Activated naive CD4-positive, alpha-beta T cell (primary cell): ENCODE results near the gene CACNG5.
"Not testable (repeated sequence)": the region's sequence is repeated elsewhere in the genome, so short reads cannot be mapped to it uniquely, and the experiment has no call there.

Experiments used
- DNase-seq, 4 experiments: peaks; one replicate each; lab custom pipeline; 2025; lab: John Stamatoyannopoulos, UW

CACNG5 gene

GRCh38 chr17:66849851-66850580 is 15.1 kb downstream of the CACNG5 start:
- no peak for DNase-seq

GRCh38 chr17:66850692-66851091 is 15.8 kb downstream of the CACNG5 start:
- DNase-seq = no peak

GRCh38 chr17:66855204-66855603 is 20.3 kb downstream of the CACNG5 start:
- DNase-seq = peak in 2 of 4 experiments; percentile 2

GRCh38 chr17:66858226-66859083 is 23.5 kb downstream of the CACNG5 start:
- no peak for DNase-seq

GRCh38 chr17:66859353-66859752 is 24.4 kb downstream of the CACNG5 start:
- no peak for DNase-seq

- no peak for DNase-seq
These were observed 25.3 kb downstream of the CACNG5 start for GRCh38 chr17:66860204-66860603.

- DNase-seq = no peak
These were observed 28.9 kb downstream of the CACNG5 start for GRCh38 chr17:66863820-66864219.

GRCh38 chr17:66865151-66865550 is 30.2 kb downstream of the CACNG5 start:
- DNase-seq = no peak

- no peak for DNase-seq
These were observed 39.0 kb downstream of the CACNG5 start for GRCh38 chr17:66873962-66874361.

- no peak for DNase-seq
These were observed 50.0 kb downstream of the CACNG5 start for GRCh38 chr17:66884931-66885330.

- no peak for DNase-seq
These were observed 50.5 kb downstream of the CACNG5 start for GRCh38 chr17:66885417-66885816.

GRCh38 chr17:66889480-66890230 is 54.7 kb downstream of the CACNG5 start:
- DNase-seq = no peak

GRCh38 chr17:66892246-66892645 is 57.3 kb downstream of the CACNG5 start:
- no peak for DNase-seq

- no peak for DNase-seq
These were observed 58.5 kb downstream of the CACNG5 start for GRCh38 chr17:66893382-66893781.

- no peak for DNase-seq
These were observed 58.9 kb downstream of the CACNG5 start for GRCh38 chr17:66893863-66894262.

- DNase-seq = no peak
These were observed 62.2 kb downstream of the CACNG5 start for GRCh38 chr17:66897141-66897540.

- no peak for DNase-seq
These were observed 63.6 kb downstream of the CACNG5 start for GRCh38 chr17:66898536-66898935.

GRCh38 chr17:66900126-66901010 is 65.5 kb downstream of the CACNG5 start:
- no peak for DNase-seq

GRCh38 chr17:66903296-66903695 is 68.4 kb downstream of the CACNG5 start:
- DNase-seq = not testable (repeated sequence)

- DNase-seq = no peak
These were observed 68.9 kb downstream of the CACNG5 start for GRCh38 chr17:66903781-66904180.
